Keratinocyte (primary cell): Measurements from ENCODE around the gene INCA1. TPM values are rescaled to one million over a fixed set of nuclear protein-coding genes. Genes with fewer than 3 reads are reported as not detected.
A peak's percentile ranks its signal among the peaks of the same experiment; 100 is the strongest.

ENCODE experiments used
- DNase-seq: peaks from one replicate; pipeline ENCODE4 v3.0.0-alpha.2; 2011; ENCODE audit warnings: low read depth, missing footprints, low spot score
- FAIRE-seq: peaks from 2 replicates; lab custom pipeline; 2011; peaks lifted over from hg19 to GRCh38; lab: Jason Lieb, UNC
- H2AFZ ChIP-seq: 2 replicates; pipeline ENCODE4 v1.6.0; 2012; ENCODE audit warnings: low read length, control low read depth, inconsistent platforms; ENCODE audit not compliant: control insufficient read depth
- H3K27ac ChIP-seq: 2 replicates; pipeline ENCODE4 v1.5.1; 2011; ENCODE audit warnings: low read length; ENCODE audit not compliant: control insufficient read depth, insufficient read depth
- H3K27me3 ChIP-seq: 3 replicates; pipeline ENCODE4 v1.6.0; 2011; ENCODE audit warnings: low read length; ENCODE audit not compliant: control insufficient read depth, insufficient read depth; ENCODE audit errors: extremely low read depth
- H3K36me3 ChIP-seq, 2 experiments: 2 replicates in 1 of 2; 3 replicates in 1 of 2; pipeline ENCODE4 v1.5.1; 2011; ENCODE audit warnings: low read length in 2 of 2, mild to moderate bottlenecking in 1 of 2; ENCODE audit not compliant: control insufficient read depth in 2 of 2, insufficient read depth in 2 of 2; ENCODE audit errors: extremely low read depth in 1 of 2
- H3K4me1 ChIP-seq: 3 replicates; pipeline ENCODE4 v1.5.1; 2011; ENCODE audit warnings: low read length; ENCODE audit not compliant: control insufficient read depth, insufficient read depth; ENCODE audit errors: extremely low read depth
- H3K4me2 ChIP-seq: 3 replicates; pipeline ENCODE4 v1.6.0; 2011; ENCODE audit warnings: low read depth, low read length; ENCODE audit not compliant: control insufficient read depth, insufficient read depth; ENCODE audit errors: extremely low read depth
- H3K4me3 ChIP-seq, 3 experiments: fragments of 200-600 bp in 1 of 3; sonication (generic) in 1 of 3; 2 replicates in 2 of 3; 3 replicates in 1 of 3; pipeline ENCODE4 v1.5.1; 2011 to 2016; ENCODE audit warnings: low read length in 3 of 3, mild to moderate bottlenecking in 3 of 3, control low read depth in 2 of 3, inconsistent platforms in 1 of 3, low read depth in 1 of 3, mixed read lengths in 1 of 3, mixed run types in 1 of 3, moderate library complexity in 1 of 3; ENCODE audit not compliant: control insufficient read depth in 2 of 3, insufficient read depth in 2 of 3; ENCODE audit errors: extremely low read depth in 1 of 3
- H3K79me2 ChIP-seq: 2 replicates; pipeline ENCODE4 v1.6.0; 2012; ENCODE audit warnings: low read length; ENCODE audit not compliant: control insufficient read depth, insufficient read depth
- H3K9ac ChIP-seq: 3 replicates; pipeline ENCODE4 v1.6.0; 2011; ENCODE audit warnings: low read length; ENCODE audit not compliant: control insufficient read depth, insufficient read depth; ENCODE audit errors: extremely low read depth
- H3K9me1 ChIP-seq: 3 replicates; pipeline ENCODE4 v1.6.0; 2011; ENCODE audit warnings: low read length; ENCODE audit not compliant: control insufficient read depth, insufficient read depth; ENCODE audit errors: extremely low read depth
- H3K9me3 ChIP-seq: 2 replicates; pipeline ENCODE4 v1.5.1; 2012; ENCODE audit warnings: low read depth, low read length; ENCODE audit not compliant: control insufficient read depth
- H4K20me1 ChIP-seq: 3 replicates; pipeline ENCODE4 v1.6.0; 2011; ENCODE audit warnings: low read length; ENCODE audit not compliant: control insufficient read depth, insufficient read depth; ENCODE audit errors: extremely low read depth
- CTCF ChIP-seq, 3 experiments: IDR thresholded peaks in 1 of 3; conservative IDR thresholded peaks in 1 of 3; optimal IDR thresholded peaks in 1 of 3; 2 replicates in 2 of 3; 3 replicates in 1 of 3; pipeline versions ENCODE3 to v1.5.1; 2011; ENCODE audit warnings: low read length in 3 of 3, mild to moderate bottlenecking in 3 of 3, moderate library complexity in 2 of 3, control low read depth in 1 of 3, inconsistent platforms in 1 of 3; ENCODE audit not compliant: insufficient read depth in 2 of 3; ENCODE audit errors: extremely low read depth in 1 of 3
- EZH2 ChIP-seq: IDR thresholded peaks from one replicate; pipeline ENCODE4 v1.6.1; 2012; ENCODE audit warnings: inconsistent platforms, mild to moderate bottlenecking, low read length, moderate library complexity
- dilution Hi-C: fragments of 300-500 bp; cut with MboI; formaldehyde crosslinking; loops from one replicate; pipeline ENCODE4 v1.7.0; 2020; ENCODE audit warnings: low sequenced_read_pairs; ENCODE audit not compliant: extremely low pct_ligation_motif_present
- polyA plus RNA-seq, 5 experiments: library from polyadenylated mRNA; depleted of rRNA in 3 of 5; stranded (reverse) in 3 of 5; stranded (forward) in 1 of 5; unstranded in 1 of 5; fragments of >200 nt; gene quantifications; 1 replicate in 1 of 5; 2 replicates in 3 of 5; 3 replicates in 1 of 5; pipeline versions ENCODE4 v1.2.1 to v1.2.3, GENCODE V29; 2011 to 2012; ENCODE audit warnings: missing spikeins in 2 of 5, low read depth in 1 of 5, low replicate concordance in 1 of 5

The INCA1 gene
- polyA plus RNA-seq, 1 donor (not counting 4 experiments of a cell fraction or from before 2014, with no cell fraction given), result 0.21 TPM

DNA sequence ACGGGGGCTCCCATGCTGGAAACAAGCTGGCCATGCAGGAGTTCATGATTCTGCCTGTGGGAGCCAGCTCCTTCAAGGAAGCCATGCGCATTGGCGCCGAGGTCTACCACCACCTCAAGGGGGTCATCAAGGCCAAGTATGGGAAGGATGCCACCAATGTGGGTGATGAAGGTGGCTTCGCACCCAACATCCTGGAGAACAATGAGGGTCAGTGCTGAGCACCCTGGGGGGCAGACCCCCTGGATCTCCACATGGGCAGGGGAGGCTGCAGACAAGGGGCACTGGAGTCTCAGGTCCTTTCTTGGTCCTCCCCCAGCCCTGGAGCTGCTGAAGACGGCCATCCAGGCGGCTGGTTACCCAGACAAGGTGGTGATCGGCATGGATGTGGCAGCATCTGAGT, 42.2 kb downstream of the INCA1 start:
- Histone ChIP-seq H3K9me1 (peaks cover 2% of the 10 kb centered on the region), H4K20me1 (no peaks in the 10 kb centered on the region), H3K9me3 (no peaks in the 10 kb centered on the region), H3K9ac (no peak overlapping the region), H3K4me1 (peaks cover 15% of the 10 kb centered on the region), H2AFZ (no peak overlapping the region), H3K4me3 (no peak overlapping the region), H3K27ac (no peak overlapping the region), H3K79me2 (no peaks in the 10 kb centered on the region), H3K36me3 (peaks cover 4 to 8% of the 10 kb centered on the region in 2 experiments), H3K4me2 (no peak overlapping the region), H3K27me3 (no peaks in the 10 kb centered on the region)
- FAIRE-seq (no peak), DNase-seq (no peak)
- dilution Hi-C loops, result no loop called here
- no peak for TF ChIP-seq EZH2
- TF ChIP-seq CTCF (optimal IDR thresholded peaks at IDR 0.05 in 1 of 3, IDR thresholded peaks at IDR 0.05 in 1 of 3, conservative IDR thresholded peaks at IDR 0.05 in 1 of 3; ENCODE audit: extremely low read depth in 1 of 3, insufficient read depth in 2 of 3, low read length in 3 of 3), result no peak

- TF ChIP-seq CTCF (optimal IDR thresholded peaks at IDR 0.05 in 1 of 3, IDR thresholded peaks at IDR 0.05 in 1 of 3, conservative IDR thresholded peaks at IDR 0.05 in 1 of 3; ENCODE audit: extremely low read depth in 1 of 3, insufficient read depth in 2 of 3, low read length in 3 of 3), result no peak
- TF ChIP-seq EZH2, result no peak
- peaks cover 16% of the 10 kb centered on the region for H3K4me1 ChIP-seq
- H3K36me3 ChIP-seq, result no peaks in the 10 kb centered on the region
- H3K4me2 ChIP-seq, result peak overlapping the region; percentile 27
- no peak overlapping the region for H3K4me3 ChIP-seq
- no peaks in the 10 kb centered on the region for H3K9me3 ChIP-seq
- H3K27me3 ChIP-seq, result no peaks in the 10 kb centered on the region
- no peak overlapping the region for H3K27ac ChIP-seq
- peak overlapping the region; percentile 41 for H2AFZ ChIP-seq
- H3K9ac ChIP-seq, result no peak overlapping the region
- DNase-seq (no peak), FAIRE-seq (no peak)
- no peaks in the 10 kb centered on the region for H3K79me2 ChIP-seq
- peaks cover 2% of the 10 kb centered on the region for H3K9me1 ChIP-seq
- no peaks in the 10 kb centered on the region for H4K20me1 ChIP-seq
- dilution Hi-C loops, result no loop called here
Measured at GRCh38 chr17:4953451-4953961, 43.8 kb downstream of the INCA1 start.
